Erythroblast (primary cell): Measurements from ENCODE around the gene GNAO1.

Experiments
- DNase-seq, 2 experiments: peaks; one replicate each; lab custom pipeline; 2025; lab: John Stamatoyannopoulos, UW
- GATA1 ChIP-seq: IDR thresholded peaks from 2 replicates; pipeline ENCODE4 v1.6.1; 2011; ENCODE audit warnings: low read depth, mild to moderate bottlenecking, control low read depth, low read length, moderate library complexity
- POLR2A ChIP-seq: IDR thresholded peaks from 2 replicates; pipeline ENCODE4 v1.6.1; 2011; ENCODE audit warnings: mild to moderate bottlenecking, low read length

Gene GNAO1

DNA sequence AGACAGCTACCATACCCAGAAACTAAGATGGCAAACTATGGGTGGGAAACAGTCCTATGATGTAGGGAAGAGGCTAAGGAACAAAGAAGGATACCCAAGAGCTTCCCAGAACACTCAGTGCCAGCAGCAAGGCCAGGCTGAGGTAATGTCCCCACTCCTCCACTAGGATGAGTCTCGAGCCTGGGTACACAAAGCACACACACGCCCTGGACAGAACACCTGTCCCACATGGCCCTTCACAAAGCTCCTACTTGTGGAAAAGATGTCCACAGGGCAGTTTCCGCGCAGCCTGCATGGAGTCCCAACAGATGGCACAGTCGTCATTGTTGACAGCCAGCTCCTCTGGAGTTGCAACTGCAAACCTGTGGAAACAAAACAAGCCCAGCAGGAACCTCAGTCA is 210.2 kb downstream of the GNAO1 start:
- DNase-seq = peak; percentile 9 to 18
- TF ChIP-seq POLR2A (no peak), GATA1 (no peak)

DNA sequence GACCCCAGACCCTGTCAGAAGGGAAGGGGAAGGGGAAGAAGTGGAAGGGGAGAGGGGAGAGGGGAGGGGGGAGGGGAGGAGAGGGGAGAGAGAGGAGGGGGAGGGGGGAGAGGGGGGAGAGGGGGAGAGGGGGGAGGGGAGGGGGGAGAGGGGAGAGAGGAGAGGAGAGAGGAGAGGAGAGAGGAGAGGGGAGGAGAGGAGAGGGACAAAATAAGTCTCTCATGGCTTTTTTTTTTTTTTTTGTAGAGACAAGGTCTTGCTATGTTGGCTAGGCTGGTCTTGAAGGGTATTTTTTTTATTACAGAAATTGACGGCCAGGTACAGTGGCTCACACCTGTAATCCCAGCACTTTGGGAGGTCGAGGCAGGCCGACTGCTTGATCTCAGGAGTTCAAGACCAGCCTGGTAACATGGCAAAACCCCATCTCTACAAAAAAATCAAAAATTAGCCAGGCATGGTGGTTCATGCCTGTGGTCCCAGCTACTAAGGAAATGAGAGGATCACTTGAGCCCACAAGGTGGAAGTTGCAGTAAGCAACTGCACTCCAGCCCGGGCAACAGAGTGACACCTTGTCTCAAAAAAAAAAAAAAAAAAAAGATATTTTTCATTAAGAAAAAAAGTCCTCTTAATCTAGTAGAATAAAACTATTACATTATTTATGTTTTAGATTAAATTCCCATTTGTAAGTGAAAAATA is 214.8 kb downstream of the GNAO1 start:
- TF ChIP-seq POLR2A = no peak
- no peak for TF ChIP-seq GATA1

More for the DNA sequence above, 214.8 kb downstream of the GNAO1 start:
- no peak for DNase-seq
